GM12801 (cell line): ENCODE data around the gene FAM76A.

Source experiments
- CTCF ChIP-seq: IDR thresholded peaks from one replicate; pipeline ENCODE4 v1.5.1; 2011; ENCODE audit warnings: control low read depth; ENCODE audit not compliant: insufficient read length; ENCODE audit errors: extremely low read depth

Gene FAM76A

GRCh38 chr1:27716262-27716895, 9.4 kb upstream of the FAM76A start:
- no peak for TF ChIP-seq CTCF

- no peak for TF ChIP-seq CTCF
Observed at GRCh38 chr1:27719286-27720251, 6.2 kb upstream of the FAM76A start.

- TF ChIP-seq CTCF = no peak
Observed at GRCh38 chr1:27724961-27725373, 794 bp upstream of the FAM76A start.

GRCh38 chr1:27726173-27727044, 648 bp downstream of the FAM76A start:
- TF ChIP-seq CTCF = no peak

- no peak for TF ChIP-seq CTCF
Observed at GRCh38 chr1:27727126-27727525, 1.4 kb downstream of the FAM76A start.

GRCh38 chr1:27736252-27736651, 10.5 kb downstream of the FAM76A start:
- TF ChIP-seq CTCF = no peak

- TF ChIP-seq CTCF = no peak
Observed at GRCh38 chr1:27741121-27741520, 15.4 kb downstream of the FAM76A start.
